ENCODE results near the gene CDH7.
A peak's percentile ranks its signal among the peaks of the same experiment; 100 is the strongest.

The CDH7 gene

DNA sequence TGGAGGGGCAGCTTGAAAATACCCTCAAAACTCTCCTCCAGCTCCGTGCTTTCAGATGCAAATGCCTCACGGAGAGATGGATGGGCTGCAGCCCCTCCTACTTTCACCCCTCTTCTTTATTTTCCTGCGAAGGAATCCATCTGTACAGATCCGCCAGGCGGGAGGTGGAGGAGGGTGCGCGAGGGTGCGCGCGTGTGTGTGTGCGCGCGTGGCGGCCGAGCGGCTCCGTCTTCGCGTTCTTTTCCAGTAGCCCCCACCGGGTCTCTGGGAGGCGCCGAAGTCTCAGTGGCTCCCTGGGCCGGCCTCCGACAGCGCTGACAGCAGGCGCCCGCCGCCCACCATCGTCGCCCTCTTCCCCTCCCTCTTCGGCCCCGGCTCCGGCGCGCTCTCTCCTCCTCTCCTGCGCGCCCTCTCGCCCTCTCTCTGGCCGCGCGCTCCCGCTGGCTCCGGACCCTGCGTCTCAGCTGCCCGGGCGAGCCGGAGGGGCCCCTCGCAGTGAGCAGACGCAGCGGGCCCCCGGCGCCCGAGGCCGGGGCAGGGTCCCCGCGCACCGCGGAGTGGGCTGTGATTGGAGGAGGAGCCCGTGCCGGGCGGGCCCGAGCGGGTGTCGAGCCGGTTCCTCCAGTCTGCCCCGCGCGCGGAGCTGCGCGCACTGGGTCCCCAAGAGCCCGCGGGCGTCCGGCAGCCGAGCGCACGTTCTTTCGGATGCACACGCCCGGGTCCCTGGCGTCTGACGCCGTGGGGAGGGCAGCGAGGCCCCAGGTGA, at the start of gene CDH7:
Gene CDH7 (plus strand): TSS at position 624 of the 766 bp plus-strand sequence. CDS start 11,831 bp downstream, outside the sequence.
- DNase-seq: no peak

GRCh38 chr18:65704046-65704445, 46.8 kb upstream of the CDH7 start:
- DNase-seq: no peak

GRCh38 chr18:65706646-65707045, 44.2 kb upstream of the CDH7 start:
- DNase-seq: no peak

GRCh38 chr18:65711493-65711892, 39.3 kb upstream of the CDH7 start:
- no peak for DNase-seq

DNA sequence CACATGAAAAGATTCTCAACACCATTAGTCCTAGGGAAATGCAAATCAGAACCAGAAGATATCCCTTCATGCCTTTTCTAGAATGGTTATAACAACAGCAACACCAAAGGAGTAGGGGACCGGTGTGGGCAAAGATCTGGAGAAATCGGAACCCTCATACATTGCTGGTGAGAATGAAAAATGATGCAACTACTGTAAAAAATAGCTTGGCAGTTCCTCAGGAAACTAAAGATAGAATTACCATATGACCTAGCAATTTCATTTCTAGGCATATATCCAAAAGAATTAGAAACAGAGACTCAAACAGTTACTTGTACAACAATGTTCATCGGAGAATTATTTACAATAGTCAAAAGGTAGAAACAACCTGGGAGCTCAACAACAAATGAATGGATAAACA, 29.2 kb upstream of the CDH7 start:
- DNase-seq: no peak

DNA sequence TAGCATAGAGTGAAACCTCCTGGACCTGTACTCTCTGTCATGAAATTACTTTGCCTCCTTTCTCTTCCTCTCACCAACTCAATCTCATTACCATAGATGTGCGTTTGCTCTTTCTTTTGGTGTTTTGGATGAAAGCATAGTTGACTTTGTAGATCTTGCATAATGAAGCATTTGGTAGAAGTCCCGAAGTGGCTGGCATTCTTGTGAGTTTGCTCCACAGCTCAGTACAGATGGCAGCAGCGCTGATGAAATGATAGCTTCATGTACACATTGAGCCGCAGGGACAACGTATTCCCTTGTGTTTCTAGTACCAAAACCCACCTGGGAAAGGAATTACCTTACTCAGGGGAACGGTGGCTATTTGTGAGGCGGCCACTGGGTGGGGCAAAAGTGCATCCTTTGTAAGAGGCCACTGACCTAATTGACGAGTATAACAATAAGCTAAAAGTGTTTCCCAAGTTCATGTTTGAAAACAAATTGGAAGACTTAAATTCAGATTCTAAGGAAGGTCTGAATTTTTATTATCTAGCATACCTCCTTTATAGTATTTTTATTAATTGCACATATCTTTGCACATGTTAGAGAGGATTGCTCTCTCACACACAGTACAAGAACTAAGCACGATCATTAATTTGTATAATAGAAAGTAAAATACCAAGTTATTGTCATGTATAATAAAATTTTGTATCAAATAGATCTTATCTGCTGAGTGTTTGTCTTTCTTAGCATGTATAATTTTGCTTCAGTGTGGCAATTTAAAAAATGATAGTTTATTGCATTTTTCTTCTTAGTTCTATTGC, 25.4 kb upstream of the CDH7 start:
- DNase-seq: no peak

DNA sequence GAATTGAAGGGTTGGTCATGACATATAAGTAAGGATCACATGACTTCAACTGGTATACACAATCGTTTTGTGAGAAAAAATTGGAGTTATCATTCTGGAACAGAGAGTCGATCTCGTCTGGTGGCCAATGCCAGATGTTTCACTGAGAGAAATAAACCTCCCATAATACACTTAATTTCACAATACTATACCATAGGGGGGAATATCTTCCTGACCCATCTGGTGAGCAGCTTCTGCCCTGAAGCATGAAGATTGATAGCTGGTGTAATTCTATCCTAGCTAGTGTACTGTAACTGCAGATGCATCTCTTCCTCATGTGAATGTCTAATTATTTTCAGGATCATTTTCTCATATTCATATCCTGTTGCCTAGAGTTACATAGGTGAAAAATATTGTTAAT, 15.7 kb upstream of the CDH7 start:
- DNase-seq: no peak

DNA sequence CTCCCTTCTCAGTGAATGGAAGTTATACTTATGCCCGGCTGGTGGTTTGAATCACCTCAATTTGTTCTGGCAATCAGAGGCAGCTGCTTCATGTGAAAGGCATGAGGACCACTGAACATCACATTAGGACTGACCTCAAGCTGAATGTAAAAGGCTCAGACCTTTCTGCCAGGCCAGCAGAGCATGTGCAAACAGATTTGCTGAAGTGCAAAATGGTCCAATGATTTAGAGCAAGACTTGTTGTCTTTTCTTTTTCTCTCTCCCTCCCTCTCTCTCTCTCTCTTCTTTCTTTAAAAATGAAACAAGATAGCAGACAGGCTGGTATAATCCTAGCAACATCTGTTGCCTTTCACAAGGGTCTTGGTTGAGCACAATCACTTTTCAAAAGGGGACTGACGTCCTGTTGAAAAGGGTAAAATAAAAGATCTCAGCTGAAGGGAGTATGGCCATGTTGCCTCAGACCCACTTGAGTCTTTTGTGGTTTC, 13.3 kb upstream of the CDH7 start:
- DNase-seq: no peak

- DNase-seq: no peak
These were observed 3.9 kb upstream of the CDH7 start for GRCh38 chr18:65746936-65747335.

GRCh38 chr18:65748321-65748720, 2.5 kb upstream of the CDH7 start:
- DNase-seq: no peak

GRCh38 chr18:65749841-65750240, 971 bp upstream of the CDH7 start:
- DNase-seq: no peak

DNA sequence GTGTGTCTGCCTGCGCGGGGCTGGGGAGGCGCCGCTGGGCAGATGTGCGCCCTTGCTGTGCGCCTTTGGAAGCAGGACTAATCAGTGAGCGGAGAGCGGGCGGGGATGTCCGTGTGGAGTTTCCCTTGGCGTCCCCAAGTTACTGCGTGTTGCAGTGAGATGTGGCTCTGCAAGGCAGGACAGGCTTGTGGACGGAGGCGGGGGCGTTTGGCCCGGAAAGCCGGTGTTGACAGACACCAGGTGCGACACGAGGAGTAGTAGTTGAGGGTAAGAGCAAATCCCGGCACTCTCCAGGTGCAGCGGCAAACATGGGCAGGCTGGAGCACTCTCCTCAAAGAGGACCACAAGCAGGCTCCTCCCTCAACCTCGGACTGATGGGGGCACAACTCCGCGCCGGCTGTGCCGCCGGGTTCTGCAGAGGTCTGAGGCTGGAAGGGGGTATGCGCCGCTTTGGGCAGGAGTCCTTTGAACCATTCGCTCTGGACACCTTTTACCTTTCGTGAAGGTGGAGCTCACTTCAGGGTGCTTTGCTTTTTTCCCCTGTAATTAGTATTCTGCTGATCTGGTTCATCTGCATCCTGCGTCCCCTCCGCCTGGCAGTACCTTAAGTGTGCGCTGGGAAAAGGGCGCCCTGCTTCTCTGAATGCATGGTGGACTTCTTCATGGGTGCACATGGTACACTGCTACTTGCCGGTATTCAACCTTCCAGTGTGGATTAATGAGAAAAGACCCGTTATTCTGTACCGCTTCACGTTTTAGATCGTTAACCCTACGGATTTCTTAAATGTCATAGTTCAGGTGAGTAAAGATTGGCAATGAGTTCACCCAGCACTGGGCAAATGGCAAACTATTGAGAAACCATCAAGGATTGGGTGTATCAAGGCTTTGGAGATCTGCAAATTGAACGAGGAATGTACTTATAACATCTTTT, 608 bp downstream of the CDH7 start:
- DNase-seq: no peak

DNA sequence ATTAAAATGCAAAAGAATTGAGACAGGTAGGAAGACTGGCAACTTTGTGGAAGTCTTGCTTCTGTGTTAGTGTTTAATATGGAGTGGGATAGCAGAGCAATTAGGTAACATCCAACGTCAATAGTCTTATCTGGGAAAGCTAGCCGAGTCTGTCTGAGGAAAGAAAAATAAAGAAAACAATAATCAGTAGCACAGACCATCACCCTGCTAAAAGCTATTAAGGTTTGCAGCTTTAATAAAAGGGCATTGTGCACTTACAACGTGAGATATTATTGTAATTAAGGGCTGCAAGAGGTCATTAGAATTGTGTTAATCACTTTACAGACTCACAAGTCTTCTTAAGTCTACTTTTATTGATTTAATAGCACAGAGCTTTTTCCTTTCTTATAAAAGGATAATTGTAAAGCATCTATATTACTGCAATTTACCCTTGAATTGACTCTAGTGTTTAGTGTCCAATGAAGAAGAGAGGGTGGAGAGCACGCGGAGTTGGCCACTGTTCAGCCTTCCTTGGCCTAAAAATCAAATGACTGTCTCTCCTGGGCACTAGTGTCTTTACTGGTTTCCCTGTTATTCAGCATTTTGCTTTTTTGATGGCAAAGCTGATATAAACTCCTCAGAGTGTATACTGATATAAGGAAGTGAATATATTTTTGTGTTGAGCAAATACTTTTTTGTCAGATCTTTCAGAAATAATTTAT, 2.0 kb downstream of the CDH7 start:
- DNase-seq: no peak

DNA sequence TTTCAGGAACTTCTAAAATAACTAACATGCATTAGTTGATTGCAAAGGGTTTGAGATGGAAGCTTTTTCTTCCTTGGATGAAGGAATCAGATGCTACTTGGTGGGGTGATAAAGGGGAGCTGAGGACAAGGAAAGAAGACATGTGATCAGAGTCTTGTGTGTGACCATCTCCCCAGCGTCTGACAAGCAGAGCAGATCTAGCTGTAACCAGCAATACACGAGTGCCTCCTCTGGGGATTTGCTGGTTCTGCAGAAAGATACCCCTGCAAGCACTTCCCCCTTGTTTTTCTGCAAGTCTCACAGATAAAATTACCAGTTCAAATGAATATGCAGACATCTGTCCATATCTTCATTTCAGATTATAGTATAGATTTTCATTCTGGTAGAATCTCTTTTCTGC, 2.7 kb downstream of the CDH7 start:
- DNase-seq: peak; percentile 1

- no peak for DNase-seq
These were observed 3.3 kb downstream of the CDH7 start for GRCh38 chr18:65754121-65754520.

DNA sequence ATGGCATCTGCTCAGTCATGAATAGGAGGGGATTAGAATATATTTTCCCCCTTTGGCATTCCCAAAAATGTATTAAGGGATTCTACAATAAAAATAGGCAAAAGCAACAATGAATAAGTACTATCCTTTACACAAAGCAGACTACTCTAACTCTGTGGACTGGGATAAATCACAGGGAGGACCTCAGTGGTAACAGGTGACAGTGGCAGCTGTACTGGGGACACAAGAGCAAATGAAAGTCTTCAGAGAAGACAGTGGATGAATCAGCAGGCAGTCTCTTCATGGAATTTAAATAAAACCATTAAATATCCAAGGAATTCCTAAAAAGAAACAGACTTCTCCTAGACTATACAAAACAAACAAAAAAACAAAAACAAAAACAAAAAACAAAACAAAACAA, 4.8 kb downstream of the CDH7 start:
- DNase-seq: no peak

DNA sequence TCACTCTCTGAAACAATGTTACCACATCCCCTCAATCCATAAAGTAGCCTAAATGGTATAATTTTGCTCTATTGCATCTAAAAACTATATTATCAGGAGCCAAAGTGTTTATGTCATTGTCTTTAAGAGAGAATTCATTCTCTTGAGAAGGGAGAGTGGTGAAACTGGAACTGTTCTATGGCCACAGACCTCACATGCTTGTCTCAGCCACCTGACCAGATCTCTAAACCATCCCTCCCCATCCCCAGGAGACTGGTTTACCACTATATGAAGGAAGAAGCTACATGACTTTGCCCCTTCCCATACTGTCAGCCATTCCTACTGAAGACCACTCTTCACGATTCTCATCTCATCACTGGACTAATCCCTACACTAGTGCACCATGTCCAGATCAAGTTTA, 9.6 kb downstream of the CDH7 start:
- DNase-seq: no peak

DNA sequence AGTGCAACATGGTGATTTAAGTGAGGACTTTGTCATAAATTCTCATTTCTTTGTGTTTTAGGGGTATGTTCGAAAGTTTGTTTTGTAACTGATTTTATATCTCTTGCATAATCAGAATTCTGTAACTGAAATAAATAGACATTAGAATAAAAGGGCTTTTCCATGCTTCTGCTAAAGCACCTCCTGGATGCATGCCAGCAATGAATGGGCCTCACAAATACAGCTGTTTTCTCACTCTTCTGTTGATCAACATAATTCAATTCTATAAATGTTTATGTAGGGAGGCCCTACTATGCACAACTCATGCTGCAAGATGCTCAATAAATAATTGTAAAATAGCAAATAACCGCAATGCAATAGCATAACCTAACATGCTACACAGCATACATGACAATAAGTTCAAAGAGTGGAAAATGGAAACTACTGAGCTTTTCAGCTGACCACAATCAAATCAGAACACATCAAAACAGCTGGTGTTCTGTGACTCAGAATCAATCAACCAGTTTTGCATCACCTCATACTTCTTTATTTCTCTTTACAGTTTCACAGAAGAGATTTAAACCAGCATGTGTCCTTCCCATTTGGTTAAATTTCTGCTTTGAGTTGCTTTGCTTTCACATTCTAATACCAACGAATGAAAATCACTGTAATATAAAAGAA, 11.0 kb downstream of the CDH7 start:
- no peak for DNase-seq

GRCh38 chr18:65762556-65762955, 11.7 kb downstream of the CDH7 start:
- DNase-seq: no peak

GRCh38 chr18:65767406-65767805, 16.6 kb downstream of the CDH7 start:
- no peak for DNase-seq

DNA sequence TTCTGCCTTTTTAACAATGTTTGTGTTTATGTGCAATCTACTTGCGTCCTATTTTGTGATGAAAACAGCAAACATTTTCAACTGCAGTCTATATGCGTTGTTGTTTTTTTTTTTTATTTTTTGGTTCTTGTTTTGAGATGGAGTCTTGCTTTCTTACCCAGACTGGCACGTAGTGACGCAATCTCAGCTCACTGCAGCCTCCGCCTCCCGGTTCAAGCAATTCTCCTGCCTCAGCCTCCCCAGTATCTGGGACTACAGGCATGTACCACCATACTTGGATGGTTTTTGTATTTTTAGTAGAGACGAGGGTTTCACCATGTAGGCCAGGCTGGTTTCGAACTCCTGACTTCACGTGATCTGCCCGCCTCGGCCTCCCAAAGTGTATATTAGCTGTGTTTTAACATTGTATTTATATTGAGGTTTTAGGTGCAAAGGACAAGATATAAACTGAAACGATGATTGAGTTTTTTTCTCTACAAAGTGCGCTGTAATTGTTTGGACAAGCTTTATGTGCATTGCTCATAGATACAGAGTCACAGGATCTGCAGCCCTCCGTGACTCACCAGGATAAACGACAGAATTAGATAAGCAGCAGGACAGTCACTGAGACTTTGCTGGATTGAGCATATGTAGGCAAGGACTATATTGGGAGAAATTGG, 17.4 kb downstream of the CDH7 start:
- DNase-seq: no peak

Data from inflammatory macrophage treated with lipopolysaccharide for 4 hours (primary cell).